H1 (cell line): Measurements from ENCODE around the gene NFATC1. TPM values are rescaled to one million over a fixed set of nuclear protein-coding genes. Genes with fewer than 3 reads are reported as not detected.

Experiments
- ATF3 ChIP-seq: IDR thresholded peaks from 2 replicates; pipeline ENCODE4 v1.6.1; 2011; ENCODE audit warnings: low read depth, mild to moderate bottlenecking, low read length; ENCODE audit not compliant: insufficient read depth
- polyA plus RNA-seq, 7 experiments: library from polyadenylated mRNA; depleted of rRNA in 3 of 7; stranded (reverse) in 5 of 7; unstranded in 2 of 7; fragments of >200 nt in 5 of 7; fragments of 200-250 nt in 2 of 7; gene quantifications; 1 replicate in 5 of 7; 2 replicates in 1 of 7; 4 replicates in 1 of 7; pipeline versions ENCODE4 v1.2.1 to v1.2.3, GENCODE V29; 2011 to 2013; ENCODE audit warnings: missing spikeins in 2 of 7, mixed read lengths in 2 of 7
- total RNA-seq: library from RNA; stranded (reverse); fragmentation: NEBNext Ultra II Directional; extraction: Animal tissue kit (Norgen Biotek cat#: 25700); gene quantifications from 2 replicates; pipeline ENCODE4 v1.2.1, GENCODE V29; 2021

The NFATC1 gene
- total and polyA plus RNA-seq, 2 of the 8 experiments (the other 6 are each of a cell fraction or from before 2014, with no cell fraction given) = 2.0 to 6.6 TPM

- TF ChIP-seq ATF3 = no peak
Measured at GRCh38 chr18:79510731-79511241, 115.1 kb downstream of the NFATC1 start (continued).
